Mucosa of descending colon (tissue), 3 donors: ENCODE measurements around the gene YPEL5. TPM values are rescaled to one million over a fixed set of nuclear protein-coding genes. Genes with fewer than 3 reads are reported as not detected.

Experiments used
- ATAC-seq: fragments of 200-7000 bp; cut with Tn5 transposase; one replicate; pipeline ENCODE4 v1.9.1; 2020; ENCODE audit warnings: mild to moderate bottlenecking, moderate library complexity
- DNase-seq, 3 donors: peaks; one replicate each; pipeline ENCODE4 v3.0.0-alpha.2; 2020
- H3K36me3 ChIP-seq: fragments of 200-600 bp; one replicate; pipeline ENCODE4 v1.8.0; 2021; ENCODE audit warnings: low read depth, mild to moderate bottlenecking
- H3K4me1 ChIP-seq: fragments of 200-600 bp; one replicate; pipeline ENCODE4 v1.8.0; 2021; ENCODE audit warnings: low read depth, mild to moderate bottlenecking
- H3K4me3 ChIP-seq: fragments of 200-600 bp; one replicate; pipeline ENCODE4 v1.8.0; 2021; ENCODE audit warnings: mild to moderate bottlenecking
- H3K9me3 ChIP-seq: fragments of 200-600 bp; one replicate; pipeline ENCODE4 v1.8.0; 2021; ENCODE audit warnings: mild to moderate bottlenecking
- intact Hi-C, 2 donors: fragments of 100-400 bp; cut with DNase I in 1 of 2; cut with micrococcal nuclease in 1 of 2; formaldehyde crosslinking; loops; one replicate each; pipeline versions ENCODE4 v1.11.0 to v1.11.1; 2022; cut with DNase I, micrococcal nuclease
- total RNA-seq, 3 donors: library from RNA; stranded (reverse); fragmentation: NEBNext Ultra II Directional in 2 of 3; extraction: Animal tissue kit (Norgen Biotek cat#: 25700) in 2 of 3; gene quantifications; one replicate each; pipeline versions ENCODE4 v1.2.1 to v1.2.4, GENCODE V29; 2021 to 2023
- TF ChIP-seq, protein P1 (sequence below): fragments of 200-600 bp; IDR thresholded peaks from one replicate; pipeline ENCODE4 v1.8.0; 2022; ENCODE audit warnings: antibody characterized with exemption, mild to moderate bottlenecking
- donor health status: DM: no; HTN: no; CAD: no; lungs with moderate emphysema.
- donor health status: DM: no; HTN: no; CAD: no.
- donor health status: DM: no; HTN: yes; CAD: no.

The YPEL5 gene
- total RNA-seq, 3 donors from 2014 or later, result 58.0 to 104 (median 79.3) TPM

DNA sequence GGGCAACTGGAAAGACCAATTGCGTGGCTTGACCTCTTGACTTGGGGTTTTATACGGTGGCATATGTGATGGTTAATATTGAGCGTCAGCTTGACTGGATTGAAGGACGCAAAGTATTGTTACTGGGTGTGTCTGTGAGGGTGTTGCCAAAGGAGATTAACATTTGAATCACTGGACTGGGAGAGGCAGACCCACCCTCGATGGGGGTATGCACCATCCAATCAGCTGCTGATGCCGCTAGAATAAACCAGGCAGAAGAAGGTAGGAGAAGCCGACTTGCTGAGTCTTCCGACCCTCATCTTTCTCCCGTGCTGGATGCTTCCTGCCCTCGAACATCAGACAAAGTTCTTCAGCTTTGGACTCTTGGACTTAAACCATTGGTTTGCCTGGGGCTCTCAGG, 34.2 kb upstream of the YPEL5 start:
- intact Hi-C loops, result no loop called here
- Histone ChIP-seq H3K36me3 (no peaks in the 10 kb centered on the region), H3K9me3 (no peaks in the 10 kb centered on the region), H3K4me1 (no peaks in the 10 kb centered on the region), H3K4me3 (no peak overlapping the region)
- TF ChIP-seq, protein P1, sequence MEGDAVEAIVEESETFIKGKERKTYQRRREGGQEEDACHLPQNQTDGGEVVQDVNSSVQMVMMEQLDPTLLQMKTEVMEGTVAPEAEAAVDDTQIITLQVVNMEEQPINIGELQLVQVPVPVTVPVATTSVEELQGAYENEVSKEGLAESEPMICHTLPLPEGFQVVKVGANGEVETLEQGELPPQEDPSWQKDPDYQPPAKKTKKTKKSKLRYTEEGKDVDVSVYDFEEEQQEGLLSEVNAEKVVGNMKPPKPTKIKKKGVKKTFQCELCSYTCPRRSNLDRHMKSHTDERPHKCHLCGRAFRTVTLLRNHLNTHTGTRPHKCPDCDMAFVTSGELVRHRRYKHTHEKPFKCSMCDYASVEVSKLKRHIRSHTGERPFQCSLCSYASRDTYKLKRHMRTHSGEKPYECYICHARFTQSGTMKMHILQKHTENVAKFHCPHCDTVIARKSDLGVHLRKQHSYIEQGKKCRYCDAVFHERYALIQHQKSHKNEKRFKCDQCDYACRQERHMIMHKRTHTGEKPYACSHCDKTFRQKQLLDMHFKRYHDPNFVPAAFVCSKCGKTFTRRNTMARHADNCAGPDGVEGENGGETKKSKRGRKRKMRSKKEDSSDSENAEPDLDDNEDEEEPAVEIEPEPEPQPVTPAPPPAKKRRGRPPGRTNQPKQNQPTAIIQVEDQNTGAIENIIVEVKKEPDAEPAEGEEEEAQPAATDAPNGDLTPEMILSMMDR, result no peak
- DNase-seq (no peak), ATAC-seq (no peak)

DNA sequence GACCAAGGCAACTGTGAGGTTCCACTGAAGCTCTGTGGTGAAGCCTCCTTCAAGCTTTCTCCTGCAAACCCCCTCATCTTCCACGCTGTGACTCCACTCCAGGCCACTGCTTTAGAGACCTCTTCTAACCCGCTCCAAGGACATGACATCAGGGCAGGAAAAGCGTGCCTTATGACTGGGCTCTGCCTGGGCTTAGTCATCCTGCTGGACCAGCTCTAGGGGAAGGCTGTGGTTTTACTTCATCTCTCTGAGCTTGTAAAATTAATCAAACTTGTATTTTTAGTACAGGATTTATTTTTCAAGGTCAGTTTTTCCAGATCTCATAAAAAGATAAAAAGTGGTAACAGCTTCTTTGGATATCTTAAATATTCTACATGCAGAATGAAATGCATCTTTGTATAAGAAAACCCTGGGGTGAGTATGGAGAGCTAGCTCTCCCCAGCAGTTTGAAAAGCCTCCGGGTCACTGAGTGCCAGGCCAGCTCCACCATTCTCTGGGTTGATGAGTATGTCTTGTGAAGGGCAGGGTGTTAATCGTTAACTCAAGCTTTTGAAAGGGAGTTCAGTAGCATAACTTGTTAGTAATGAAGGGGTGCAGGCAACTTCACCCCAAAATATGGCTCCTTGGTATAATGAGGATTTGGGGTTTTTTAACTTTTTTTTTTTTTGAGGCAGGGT, 33.1 kb upstream of the YPEL5 start:
- Histone ChIP-seq H3K36me3 (no peaks in the 10 kb centered on the region), H3K4me3 (no peak overlapping the region), H3K9me3 (no peaks in the 10 kb centered on the region), H3K4me1 (no peaks in the 10 kb centered on the region)
- intact Hi-C loops, result no loop called here
- DNase-seq (no peak), ATAC-seq (peak; percentile 41)
- TF ChIP-seq, protein P1, result no peak

- no peaks in the 10 kb centered on the region for H3K9me3 ChIP-seq
- H3K4me1 ChIP-seq, result no peaks in the 10 kb centered on the region
- intact Hi-C loops, result no loop called here
- H3K4me3 ChIP-seq, result no peak overlapping the region
- TF ChIP-seq, protein P1, result peak; percentile 91
- DNase-seq (peak in 2 of 3 donors; percentile 83 to 93), ATAC-seq (peak; percentile 94)
- no peaks in the 10 kb centered on the region for H3K36me3 ChIP-seq
Observed at GRCh38 chr2:30115141-30115980, 31.4 kb upstream of the YPEL5 start.

- Histone ChIP-seq H3K4me3 (no peak overlapping the region), H3K9me3 (no peaks in the 10 kb centered on the region), H3K4me1 (no peaks in the 10 kb centered on the region), H3K36me3 (no peaks in the 10 kb centered on the region)
- DNase-seq (no peak), ATAC-seq (no peak)
- intact Hi-C loops, result no loop called here
- TF ChIP-seq, protein P1, result no peak
Observed at GRCh38 chr2:30115981-30116285, 30.9 kb upstream of the YPEL5 start.

DNA sequence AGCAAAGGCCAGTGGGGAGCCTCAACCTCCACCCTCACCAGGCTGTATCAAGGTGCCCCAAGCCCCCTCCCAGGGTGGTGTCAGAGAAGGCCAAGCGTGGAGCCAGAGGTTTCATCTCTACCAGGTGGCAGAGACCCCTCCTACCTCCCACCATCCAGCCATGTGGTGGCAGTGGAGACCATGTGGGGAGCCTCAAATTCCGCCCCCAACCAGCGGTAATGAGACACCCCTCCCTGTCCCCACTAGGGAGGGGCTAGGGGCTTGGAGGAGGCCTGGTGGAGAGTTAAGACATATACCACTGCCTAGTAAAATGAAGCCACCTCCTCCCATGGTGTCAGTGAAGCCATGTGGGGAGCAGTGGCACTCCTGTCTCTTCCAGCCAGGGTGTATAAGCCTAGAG, 24.4 kb upstream of the YPEL5 start:
- Histone ChIP-seq H3K4me3 (no peak overlapping the region), H3K4me1 (no peaks in the 10 kb centered on the region), H3K9me3 (no peaks in the 10 kb centered on the region), H3K36me3 (no peaks in the 10 kb centered on the region)
- TF ChIP-seq, protein P1, result no peak
- no peak for DNase-seq
- no peak for ATAC-seq
- intact Hi-C loops, result no loop called here
